HepG2 (cell line): Measurements from ENCODE around the gene ADRA2B. TPM values are rescaled to one million over a fixed set of nuclear protein-coding genes. Genes with fewer than 3 reads are reported as not detected.

Experiments used
- ATAC-seq: fragments of 200-7000 bp; cut with Tn5 transposase; 3 replicates; pipeline ENCODE4 v1.9.1; 2020; ENCODE audit warnings: mild to moderate bottlenecking, moderate library complexity
- BruUV-seq: library from RNA; stranded (reverse); fragments of 400-500 nt; replicated peaks from 2 replicates; lab custom pipeline; 2021; lab: Mats Ljungman, UMichigan
- CTCF ChIA-PET: fragments of 300-600 bp; formaldehyde crosslinking; extraction: SDS; loops from one replicate; lab custom pipeline; 2021; ENCODE audit warnings: low total read pairs, inconsistent platforms, low intra/inter-chr PET ratio; lab: Yijun Ruan, JAX
- POLR2A ChIA-PET: fragments of 350-600 bp; sonication (Branson Sonifier 250); formaldehyde crosslinking; loops from one replicate; lab custom pipeline; 2020; ENCODE audit warnings: antibody characterized with exemption, inconsistent platforms; lab: Yijun Ruan, JAX
- DNase-seq: peaks from one replicate; pipeline ENCODE4 v3.0.0-alpha.2; 2015; ENCODE audit warnings: low spot score
- FAIRE-seq: peaks from 3 replicates; lab custom pipeline; 2011; peaks lifted over from hg19 to GRCh38; lab: Jason Lieb, UNC
- H2AFZ ChIP-seq: one replicate; pipeline ENCODE4 v1.6.1; 2011; ENCODE audit warnings: low read length, inconsistent platforms
- H3K27ac ChIP-seq: fragments of 300-600 bp; 3 replicates; pipeline ENCODE4 v1.8.0; 2011; ENCODE audit warnings: mixed run types, mild to moderate bottlenecking, mixed read lengths, low read length, inconsistent platforms; ENCODE audit not compliant: insufficient read depth; ENCODE audit errors: extremely low read length
- H3K27me3 ChIP-seq, 2 experiments: fragments of 200-600 bp in 1 of 2; 2 replicates in 1 of 2; 3 replicates in 1 of 2; pipeline versions ENCODE4 v1.6.0 to v1.8.0; 2011; ENCODE audit warnings: low read length in 2 of 2, mild to moderate bottlenecking in 2 of 2, moderate library complexity in 2 of 2, inconsistent platforms in 1 of 2; ENCODE audit not compliant: insufficient read depth in 2 of 2, control insufficient read depth in 1 of 2
- H3K36me3 ChIP-seq, 2 experiments: fragments of 200-600 bp in 1 of 2; replicated peaks in 1 of 2; 2 replicates in 1 of 2; 3 replicates in 1 of 2; pipeline versions ENCODE4 v1.5.1 to v1.8.0; 2011; ENCODE audit warnings: low read length in 2 of 2, inconsistent platforms in 1 of 2; ENCODE audit not compliant: insufficient read depth in 2 of 2, control insufficient read depth in 1 of 2
- H3K4me1 ChIP-seq: 2 replicates; pipeline ENCODE4 v1.5.1; 2012; ENCODE audit warnings: low read length, inconsistent platforms; ENCODE audit not compliant: insufficient read depth
- H3K4me2 ChIP-seq: 2 replicates; pipeline ENCODE4 v1.6.0; 2011; ENCODE audit warnings: low read depth, low read length, inconsistent platforms
- H3K4me3 ChIP-seq, 3 experiments: fragments of 200-600 bp in 1 of 3; sonication (generic), shearing (Covaris generic) in 1 of 3; replicated peaks in 1 of 3; 2 replicates each; pipeline ENCODE4 v1.5.1; 2011 to 2016; ENCODE audit warnings: low read length in 3 of 3, inconsistent platforms in 2 of 3, low read depth in 2 of 3, mild to moderate bottlenecking in 2 of 3, control low read depth in 1 of 3, mixed read lengths in 1 of 3; ENCODE audit not compliant: insufficient read depth in 1 of 3
- H3K79me2 ChIP-seq: one replicate; pipeline ENCODE4 v1.6.1; 2011; ENCODE audit warnings: low read length, inconsistent platforms; ENCODE audit not compliant: insufficient read depth
- H3K9ac ChIP-seq: 2 replicates; pipeline ENCODE4 v1.6.0; 2011; ENCODE audit warnings: mild to moderate bottlenecking, low read depth, low read length, inconsistent platforms; ENCODE audit not compliant: insufficient read depth
- H3K9me3 ChIP-seq: 2 replicates; pipeline ENCODE4 v1.5.1; 2012; ENCODE audit warnings: mild to moderate bottlenecking, low read length
- H4K20me1 ChIP-seq: 2 replicates; pipeline ENCODE4 v1.6.0; 2011; ENCODE audit warnings: inconsistent platforms, mild to moderate bottlenecking, low read length, moderate library complexity; ENCODE audit not compliant: insufficient read depth
- IKZF1 ChIP-seq: fragments of 450-650 bp; IDR thresholded peaks from 2 replicates; pipeline ENCODE4 v1.7.1; 2016
- MED13 ChIP-seq: sonication (generic); formaldehyde crosslinking; IDR thresholded peaks from 2 replicates; pipeline ENCODE4 v1.5.0; 2020; ENCODE audit warnings: missing genetic modification reagents
- PHB2 ChIP-seq: fragments of 450-650 bp; IDR thresholded peaks from 2 replicates; pipeline ENCODE4 v1.6.1; 2018; ENCODE audit not compliant: partially characterized antibody
- SMYD3 ChIP-seq: sonication (generic); formaldehyde crosslinking; IDR thresholded peaks from 2 replicates; pipeline ENCODE4 v1.8.1; 2023; ENCODE audit warnings: mild to moderate bottlenecking, missing genetic modification reagents
- ZNF660 ChIP-seq: sonication (generic); formaldehyde crosslinking; IDR thresholded peaks from 2 replicates; pipeline ENCODE4 v1.5.1; 2020; ENCODE audit warnings: mild to moderate bottlenecking, low read depth, missing genetic modification reagents, borderline replicate concordance
- WGBS: methylation state at CpG from one replicate; pipeline ENCODE4 v1.1.6; 2017; ENCODE audit warnings: low lambda C conversion rate; 5-methylcytosine and 5-hydroxymethylcytosine counted together
- in situ Hi-C: cut with HindIII; loops from 2 replicates; pipeline ENCODE4 v1.10.0; 2017; ENCODE audit warnings: low pct_unique_long_range_greater_than_20kb; ENCODE audit not compliant: extremely low pct_ligation_motif_present
- intact Hi-C: fragments of 100-400 bp; cut with micrococcal nuclease; formaldehyde crosslinking; loops from one replicate; pipeline ENCODE4 v1.10.0; 2022; ENCODE audit not compliant: unreplicated experiment
- polyA plus RNA-seq, 8 experiments: library from polyadenylated mRNA; depleted of rRNA in 3 of 8; stranded (reverse) in 7 of 8; unstranded in 1 of 8; fragments of >200 nt; fragmentation: Illumina TruSeq in 4 of 8; extraction: Trizol in 4 of 8; gene quantifications; 2 replicates each; pipeline versions ENCODE4 v1.2.1 to v1.2.3, GENCODE V29; 2011 to 2016; ENCODE audit warnings: low read depth in 4 of 8, missing spikeins in 1 of 8, mixed read lengths in 1 of 8; ENCODE audit not compliant: insufficient read depth in 1 of 8
- total RNA-seq, 5 experiments: library from RNA; depleted of rRNA; stranded (reverse); fragments of >200 nt; fragmentation: Illumina TruSeq; extraction: Trizol; gene quantifications; 2 replicates each; pipeline ENCODE4 v1.2.3, GENCODE V29; 2016; ENCODE audit warnings: low read depth in 1 of 5
- TF ChIP-seq, protein P1 (sequence below), 2 experiments: sonication (generic) in 1 of 2; formaldehyde crosslinking in 1 of 2; IDR thresholded peaks; 2 replicates each; pipeline versions ENCODE4 v1.6.1 to v1.9.0; 2014 to 2022; ENCODE audit warnings: antibody characterized with exemption in 1 of 2, borderline replicate concordance in 1 of 2, inconsistent platforms in 1 of 2, low read depth in 1 of 2, missing genetic modification reagents in 1 of 2
- TF ChIP-seq, protein P2 (sequence below): sonication (generic); formaldehyde crosslinking; IDR thresholded peaks from 2 replicates; pipeline ENCODE4 v1.9.0; 2021; ENCODE audit warnings: mild to moderate bottlenecking, missing genetic modification reagents
- TF ChIP-seq, protein P3 (sequence below): sonication (generic); formaldehyde crosslinking; IDR thresholded peaks from 2 replicates; pipeline ENCODE4 v1.4.0; 2020; ENCODE audit warnings: missing genetic modification reagents, mild to moderate bottlenecking, borderline replicate concordance

Gene ADRA2B
- total and polyA plus RNA-seq, 2 of the 13 experiments (the other 11 are each of a cell fraction or from before 2014, with no cell fraction given): not detected

DNA sequence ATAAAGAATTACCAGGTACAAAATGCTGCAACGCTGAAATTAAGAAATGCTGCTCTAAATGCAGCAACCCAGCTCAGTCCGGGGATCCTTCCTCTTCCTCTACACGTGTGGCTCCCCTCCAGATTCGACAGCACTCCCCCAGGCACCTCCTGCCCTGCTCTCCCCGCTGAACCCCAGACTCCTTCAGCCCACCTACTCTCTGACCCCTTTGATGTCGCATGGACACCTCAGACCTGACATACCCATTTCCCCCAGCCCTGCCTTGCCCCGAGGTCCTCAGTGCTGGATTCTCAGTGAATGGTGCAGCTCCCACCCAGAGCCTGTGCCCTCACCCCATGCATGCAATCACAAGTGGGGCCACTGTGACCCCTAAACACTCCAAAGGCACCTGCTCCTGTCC is 4.6 kb upstream of the ADRA2B start (continued):
- TF ChIP-seq, protein P1, sequence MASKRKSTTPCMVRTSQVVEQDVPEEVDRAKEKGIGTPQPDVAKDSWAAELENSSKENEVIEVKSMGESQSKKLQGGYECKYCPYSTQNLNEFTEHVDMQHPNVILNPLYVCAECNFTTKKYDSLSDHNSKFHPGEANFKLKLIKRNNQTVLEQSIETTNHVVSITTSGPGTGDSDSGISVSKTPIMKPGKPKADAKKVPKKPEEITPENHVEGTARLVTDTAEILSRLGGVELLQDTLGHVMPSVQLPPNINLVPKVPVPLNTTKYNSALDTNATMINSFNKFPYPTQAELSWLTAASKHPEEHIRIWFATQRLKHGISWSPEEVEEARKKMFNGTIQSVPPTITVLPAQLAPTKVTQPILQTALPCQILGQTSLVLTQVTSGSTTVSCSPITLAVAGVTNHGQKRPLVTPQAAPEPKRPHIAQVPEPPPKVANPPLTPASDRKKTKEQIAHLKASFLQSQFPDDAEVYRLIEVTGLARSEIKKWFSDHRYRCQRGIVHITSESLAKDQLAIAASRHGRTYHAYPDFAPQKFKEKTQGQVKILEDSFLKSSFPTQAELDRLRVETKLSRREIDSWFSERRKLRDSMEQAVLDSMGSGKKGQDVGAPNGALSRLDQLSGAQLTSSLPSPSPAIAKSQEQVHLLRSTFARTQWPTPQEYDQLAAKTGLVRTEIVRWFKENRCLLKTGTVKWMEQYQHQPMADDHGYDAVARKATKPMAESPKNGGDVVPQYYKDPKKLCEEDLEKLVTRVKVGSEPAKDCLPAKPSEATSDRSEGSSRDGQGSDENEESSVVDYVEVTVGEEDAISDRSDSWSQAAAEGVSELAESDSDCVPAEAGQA (IDR thresholded peaks at IDR 0.05; ENCODE audit: low read depth): no peak
- TF ChIP-seq, protein P1 (CRISPR knock-in tag; IDR thresholded peaks at IDR 0.05; ENCODE audit: borderline replicate concordance): no peak
- TF ChIP-seq, all 625 proteins: peak for 0

DNA sequence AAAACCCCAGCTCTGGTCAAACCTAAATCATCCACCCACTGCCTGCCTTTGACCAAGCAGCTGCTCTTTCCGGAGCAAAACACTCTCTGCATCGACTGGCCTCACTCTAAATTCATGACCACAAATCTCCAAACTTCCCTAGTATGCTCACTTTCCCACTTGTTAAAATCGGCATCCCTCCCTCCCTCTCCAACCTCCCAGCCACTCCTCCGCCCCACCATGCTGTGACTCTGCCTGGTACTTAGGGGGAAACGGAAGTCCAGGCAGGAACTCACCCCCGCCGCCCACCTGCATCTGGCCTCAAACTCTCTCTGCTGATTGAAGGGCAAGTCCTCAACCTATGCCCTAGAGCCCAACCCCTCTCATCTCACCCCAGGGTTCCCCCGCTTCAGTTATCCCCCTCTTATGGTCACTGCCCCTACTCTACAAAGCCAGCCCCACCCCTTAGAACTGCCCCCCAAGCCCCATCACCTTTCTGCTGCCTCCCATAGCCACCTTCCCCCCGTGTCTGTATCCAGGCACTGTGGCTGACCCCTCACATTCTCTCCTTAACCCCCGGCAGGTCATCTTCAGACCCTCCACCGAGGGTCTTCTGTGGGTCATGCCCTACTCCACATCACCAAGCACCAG is 3.8 kb upstream of the ADRA2B start:
- intact Hi-C loops: no loop called here
- POLR2A ChIA-PET: no interaction called here
- TF ChIP-seq IKZF1: no peak
- no peak for TF ChIP-seq PHB2
- TF ChIP-seq, protein P2, sequence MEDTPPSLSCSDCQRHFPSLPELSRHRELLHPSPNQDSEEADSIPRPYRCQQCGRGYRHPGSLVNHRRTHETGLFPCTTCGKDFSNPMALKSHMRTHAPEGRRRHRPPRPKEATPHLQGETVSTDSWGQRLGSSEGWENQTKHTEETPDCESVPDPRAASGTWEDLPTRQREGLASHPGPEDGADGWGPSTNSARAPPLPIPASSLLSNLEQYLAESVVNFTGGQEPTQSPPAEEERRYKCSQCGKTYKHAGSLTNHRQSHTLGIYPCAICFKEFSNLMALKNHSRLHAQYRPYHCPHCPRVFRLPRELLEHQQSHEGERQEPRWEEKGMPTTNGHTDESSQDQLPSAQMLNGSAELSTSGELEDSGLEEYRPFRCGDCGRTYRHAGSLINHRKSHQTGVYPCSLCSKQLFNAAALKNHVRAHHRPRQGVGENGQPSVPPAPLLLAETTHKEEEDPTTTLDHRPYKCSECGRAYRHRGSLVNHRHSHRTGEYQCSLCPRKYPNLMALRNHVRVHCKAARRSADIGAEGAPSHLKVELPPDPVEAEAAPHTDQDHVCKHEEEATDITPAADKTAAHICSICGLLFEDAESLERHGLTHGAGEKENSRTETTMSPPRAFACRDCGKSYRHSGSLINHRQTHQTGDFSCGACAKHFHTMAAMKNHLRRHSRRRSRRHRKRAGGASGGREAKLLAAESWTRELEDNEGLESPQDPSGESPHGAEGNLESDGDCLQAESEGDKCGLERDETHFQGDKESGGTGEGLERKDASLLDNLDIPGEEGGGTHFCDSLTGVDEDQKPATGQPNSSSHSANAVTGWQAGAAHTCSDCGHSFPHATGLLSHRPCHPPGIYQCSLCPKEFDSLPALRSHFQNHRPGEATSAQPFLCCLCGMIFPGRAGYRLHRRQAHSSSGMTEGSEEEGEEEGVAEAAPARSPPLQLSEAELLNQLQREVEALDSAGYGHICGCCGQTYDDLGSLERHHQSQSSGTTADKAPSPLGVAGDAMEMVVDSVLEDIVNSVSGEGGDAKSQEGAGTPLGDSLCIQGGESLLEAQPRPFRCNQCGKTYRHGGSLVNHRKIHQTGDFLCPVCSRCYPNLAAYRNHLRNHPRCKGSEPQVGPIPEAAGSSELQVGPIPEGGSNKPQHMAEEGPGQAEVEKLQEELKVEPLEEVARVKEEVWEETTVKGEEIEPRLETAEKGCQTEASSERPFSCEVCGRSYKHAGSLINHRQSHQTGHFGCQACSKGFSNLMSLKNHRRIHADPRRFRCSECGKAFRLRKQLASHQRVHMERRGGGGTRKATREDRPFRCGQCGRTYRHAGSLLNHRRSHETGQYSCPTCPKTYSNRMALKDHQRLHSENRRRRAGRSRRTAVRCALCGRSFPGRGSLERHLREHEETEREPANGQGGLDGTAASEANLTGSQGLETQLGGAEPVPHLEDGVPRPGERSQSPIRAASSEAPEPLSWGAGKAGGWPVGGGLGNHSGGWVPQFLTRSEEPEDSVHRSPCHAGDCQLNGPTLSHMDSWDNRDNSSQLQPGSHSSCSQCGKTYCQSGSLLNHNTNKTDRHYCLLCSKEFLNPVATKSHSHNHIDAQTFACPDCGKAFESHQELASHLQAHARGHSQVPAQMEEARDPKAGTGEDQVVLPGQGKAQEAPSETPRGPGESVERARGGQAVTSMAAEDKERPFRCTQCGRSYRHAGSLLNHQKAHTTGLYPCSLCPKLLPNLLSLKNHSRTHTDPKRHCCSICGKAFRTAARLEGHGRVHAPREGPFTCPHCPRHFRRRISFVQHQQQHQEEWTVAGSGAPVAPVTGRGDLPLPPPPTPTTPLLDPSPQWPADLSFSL (CRISPR knock-in tag): no peak
- TF ChIP-seq MED13 (CRISPR knock-in tag): no peak
- TF ChIP-seq ZNF660 (CRISPR knock-in tag): no peak
- no peak for TF ChIP-seq SMYD3 (CRISPR knock-in tag)
- TF ChIP-seq, protein P3, sequence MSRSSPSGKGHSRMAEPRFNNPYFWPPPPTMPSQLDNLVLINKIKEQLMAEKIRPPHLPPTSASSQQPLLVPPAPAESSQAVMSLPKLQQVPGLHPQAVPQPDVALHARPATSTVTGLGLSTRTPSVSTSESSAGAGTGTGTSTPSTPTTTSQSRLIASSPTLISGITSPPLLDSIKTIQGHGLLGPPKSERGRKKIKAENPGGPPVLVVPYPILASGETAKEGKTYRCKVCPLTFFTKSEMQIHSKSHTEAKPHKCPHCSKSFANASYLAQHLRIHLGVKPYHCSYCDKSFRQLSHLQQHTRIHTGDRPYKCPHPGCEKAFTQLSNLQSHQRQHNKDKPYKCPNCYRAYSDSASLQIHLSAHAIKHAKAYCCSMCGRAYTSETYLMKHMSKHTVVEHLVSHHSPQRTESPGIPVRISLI (CRISPR knock-in tag): no peak

More for the DNA sequence above, 3.8 kb upstream of the ADRA2B start:
- no peaks in the 10 kb centered on the region for H4K20me1 ChIP-seq
- H3K4me2 ChIP-seq: no peak overlapping the region
- no peak for FAIRE-seq
- no peaks in the 10 kb centered on the region for H3K36me3 ChIP-seq
- no peak overlapping the region for H3K27ac ChIP-seq
- H3K4me3 ChIP-seq: no peak overlapping the region
- no peak for ATAC-seq
- peaks cover 23 to 87% of the 10 kb centered on the region in 2 experiments for H3K27me3 ChIP-seq
- H3K9me3 ChIP-seq: no peaks in the 10 kb centered on the region
- in situ Hi-C loops: loop anchor here (25.0 kb wide), 2 partner anchors 108 to 283 kb away; no protein-coding TSS in a partner anchor
- no peak overlapping the region for H3K9ac ChIP-seq
- WGBS: 16% methylated on average over 11 of the region's 11 CpGs
- DNase-seq: no peak
- CTCF ChIA-PET: no interaction called here
- BruUV-seq: no TSS peak
- peaks cover 15% of the 10 kb centered on the region; the same call in 1 of the 2 replicates for H3K4me1 ChIP-seq
- H2AFZ ChIP-seq: no peak overlapping the region
- H3K79me2 ChIP-seq: no peaks in the 10 kb centered on the region
